Hypothalamus (tissue), 51 donors: Measurements from ENCODE around the gene ISYNA1.
"Not testable (repeated sequence)": the region's sequence is repeated elsewhere in the genome, so short reads cannot be mapped to it uniquely, and the experiment has no call there.

Experiments used
- DNase-seq, 51 donors: peaks; one replicate each; lab custom pipeline; 2025; lab: John Stamatoyannopoulos, UW

ISYNA1 gene

GRCh38 chr19:18422530-18423191 is 15.3 kb downstream of the ISYNA1 start:
- DNase-seq, result peak in 1 of 51 donors; percentile 51

GRCh38 chr19:18421371-18421959 is 16.5 kb downstream of the ISYNA1 start:
- no peak for DNase-seq

DNA sequence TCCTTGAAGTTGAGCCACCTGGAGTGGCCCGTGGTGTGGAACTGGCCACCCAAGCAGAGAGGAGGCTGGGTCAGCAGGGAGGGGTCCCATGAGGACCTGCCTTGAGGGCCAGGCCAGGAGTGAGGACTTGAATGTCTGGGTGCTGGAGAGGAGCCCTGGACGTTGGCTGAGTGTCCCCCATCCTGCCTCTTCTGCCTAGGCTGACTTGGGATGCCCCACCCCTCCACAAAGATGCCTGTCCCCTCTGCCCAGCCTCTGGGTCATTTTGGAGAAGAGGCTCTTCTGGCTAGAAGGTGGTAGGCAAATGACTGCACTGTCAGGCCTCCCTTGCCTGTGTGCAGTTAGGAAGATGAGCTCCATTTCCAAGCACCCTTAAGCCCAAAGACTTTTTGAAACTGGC is 17.0 kb downstream of the ISYNA1 start:
- no peak for DNase-seq

DNA sequence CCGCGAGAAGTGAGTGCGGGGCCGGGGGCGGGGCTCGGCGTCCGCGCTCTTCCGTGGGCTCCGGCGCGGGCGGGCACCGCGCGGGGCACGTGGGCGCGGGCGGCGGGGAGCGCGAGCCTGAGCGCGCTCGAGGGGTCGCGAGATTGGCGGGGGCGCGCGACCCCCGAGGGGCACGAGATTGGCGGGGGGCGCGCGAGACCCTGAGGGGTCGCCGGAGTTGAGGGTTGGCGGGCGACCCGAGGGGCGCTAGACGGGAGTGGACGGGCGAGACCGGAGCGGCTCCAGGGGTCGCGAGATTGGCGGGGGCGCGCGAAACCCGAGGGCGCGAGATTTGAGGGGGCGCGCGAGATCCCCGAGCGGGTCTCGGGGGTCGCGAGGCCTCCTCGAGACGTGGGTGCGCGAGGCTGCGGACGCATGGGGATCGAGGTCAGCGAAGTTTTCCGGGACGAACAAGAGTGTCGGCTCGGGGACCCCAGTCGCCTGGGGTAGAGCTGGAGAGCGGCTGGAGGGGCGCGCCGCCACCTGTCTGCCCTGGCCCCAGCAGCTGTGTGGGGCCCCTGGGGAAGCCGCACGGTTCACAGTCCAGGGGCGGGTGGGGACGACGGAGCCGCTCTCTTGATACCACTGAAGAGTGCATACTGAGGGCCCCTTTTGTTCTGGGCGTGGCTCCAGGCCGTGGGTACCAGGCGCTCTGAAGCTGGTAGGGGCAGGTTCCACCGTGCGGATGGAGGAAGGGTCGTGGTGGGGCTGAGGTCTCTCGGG is 18.1 kb downstream of the ISYNA1 start:
- DNase-seq, result peak in 3 of 51 donors; percentile 6 to 24 (median 23)

DNA sequence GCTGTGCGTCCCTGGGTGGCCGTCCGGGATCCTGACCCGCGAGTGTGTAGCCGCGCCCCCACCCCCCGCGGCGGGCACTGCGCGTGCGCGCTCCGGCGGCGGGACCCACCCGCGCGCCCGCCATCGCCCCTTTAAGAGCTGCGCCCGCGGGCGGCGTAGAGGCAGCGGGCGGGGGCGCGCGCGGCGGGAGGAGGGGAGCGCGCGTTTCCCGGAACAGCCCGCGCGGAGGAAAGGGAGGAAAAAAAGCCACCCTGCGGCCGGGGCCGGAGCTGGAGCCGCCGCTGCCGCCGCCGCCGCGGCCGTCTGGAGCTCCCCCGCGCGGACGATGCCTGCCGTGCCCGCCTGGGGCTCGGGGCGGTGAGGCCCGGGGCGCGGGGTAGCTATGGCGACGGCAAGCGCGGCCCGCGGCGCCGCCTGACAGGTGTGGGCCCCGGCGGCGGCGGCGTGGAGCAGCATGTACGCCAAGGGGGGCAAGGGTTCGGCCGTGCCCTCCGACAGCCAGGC is 18.7 kb downstream of the ISYNA1 start, which contains the start of gene SSBP4:
Gene SSBP4 (plus strand): TSS at position 204 of the 504 bp plus-strand sequence. CDS start 251 bp downstream, at position 455.
- peak in 39 of 51 donors; percentile 23 to 84 (median 55) for DNase-seq

- DNase-seq, result peak in 11 of 51 donors; percentile 18 to 84 (median 52)
These were observed 19.3 kb downstream of the ISYNA1 start for GRCh38 chr19:18418483-18419194.

GRCh38 chr19:18418029-18418482 is 19.9 kb downstream of the ISYNA1 start:
- peak in 2 of 51 donors; percentile 38 to 49 for DNase-seq

DNA sequence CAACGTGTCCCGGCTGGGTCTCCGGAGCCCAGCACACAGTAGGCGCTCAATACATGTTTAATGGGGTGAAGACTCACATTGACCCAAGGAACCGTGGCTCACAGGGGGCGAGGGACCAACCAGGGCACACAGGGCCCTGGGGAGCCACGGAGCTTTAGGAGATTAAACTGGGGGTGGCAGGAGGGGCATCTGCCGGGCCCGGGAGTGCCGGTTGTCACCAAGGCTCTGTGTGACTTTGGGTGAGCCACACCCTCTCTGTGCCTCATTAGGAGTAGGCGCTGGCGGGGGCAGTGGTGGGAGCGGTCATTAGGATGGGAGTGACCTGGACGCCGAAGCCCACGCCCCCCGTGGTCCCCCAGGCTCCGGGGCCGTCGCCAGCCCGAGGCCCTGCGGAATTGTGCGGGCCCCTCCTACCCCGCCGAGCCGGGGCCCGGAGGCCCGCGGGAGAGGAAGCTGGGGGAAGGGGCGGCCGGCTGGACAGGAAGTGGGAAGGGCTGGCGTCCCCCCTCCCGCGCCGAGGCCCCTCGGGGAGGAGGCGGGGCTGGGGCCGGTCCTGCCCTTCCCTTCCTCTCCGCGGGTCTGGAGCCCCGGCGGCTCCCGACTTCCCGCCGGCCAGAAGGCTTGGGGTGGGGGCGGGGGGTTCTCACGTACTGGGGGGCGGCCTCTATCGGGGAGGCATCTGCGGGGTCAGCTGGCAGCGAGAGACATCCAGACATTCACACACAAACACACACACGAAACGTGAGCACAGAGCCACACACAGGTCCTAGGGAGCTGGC is 20.5 kb downstream of the ISYNA1 start:
- DNase-seq, result peak in 28 of 51 donors; percentile 21 to 72 (median 46)

DNA sequence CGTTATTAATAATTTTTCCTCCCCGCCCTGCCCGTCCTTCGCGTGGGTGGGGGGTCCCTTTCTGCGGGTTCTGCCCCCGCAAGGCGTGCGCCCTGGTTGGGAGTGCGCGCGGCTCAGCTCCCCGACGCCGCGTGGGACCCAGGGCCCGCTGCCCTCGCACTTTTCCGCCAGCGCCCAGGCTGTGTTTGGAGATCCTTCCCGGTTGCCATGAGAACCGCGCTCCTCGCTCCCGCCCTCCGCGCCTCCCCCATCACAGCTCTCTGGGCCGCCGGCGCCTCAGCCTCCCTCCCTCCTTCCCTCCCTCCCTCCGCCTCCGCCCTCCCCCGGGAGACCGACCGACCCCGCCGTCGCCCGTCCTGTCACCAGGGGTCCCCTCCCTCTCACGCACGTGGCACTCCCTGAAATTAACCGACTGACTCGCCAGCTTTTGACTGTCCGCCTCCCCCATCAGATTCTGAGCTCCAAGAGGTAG is 21.1 kb downstream of the ISYNA1 start:
- DNase-seq, result peak in 47 of 51 donors; percentile 16 to 85 (median 70)

DNA sequence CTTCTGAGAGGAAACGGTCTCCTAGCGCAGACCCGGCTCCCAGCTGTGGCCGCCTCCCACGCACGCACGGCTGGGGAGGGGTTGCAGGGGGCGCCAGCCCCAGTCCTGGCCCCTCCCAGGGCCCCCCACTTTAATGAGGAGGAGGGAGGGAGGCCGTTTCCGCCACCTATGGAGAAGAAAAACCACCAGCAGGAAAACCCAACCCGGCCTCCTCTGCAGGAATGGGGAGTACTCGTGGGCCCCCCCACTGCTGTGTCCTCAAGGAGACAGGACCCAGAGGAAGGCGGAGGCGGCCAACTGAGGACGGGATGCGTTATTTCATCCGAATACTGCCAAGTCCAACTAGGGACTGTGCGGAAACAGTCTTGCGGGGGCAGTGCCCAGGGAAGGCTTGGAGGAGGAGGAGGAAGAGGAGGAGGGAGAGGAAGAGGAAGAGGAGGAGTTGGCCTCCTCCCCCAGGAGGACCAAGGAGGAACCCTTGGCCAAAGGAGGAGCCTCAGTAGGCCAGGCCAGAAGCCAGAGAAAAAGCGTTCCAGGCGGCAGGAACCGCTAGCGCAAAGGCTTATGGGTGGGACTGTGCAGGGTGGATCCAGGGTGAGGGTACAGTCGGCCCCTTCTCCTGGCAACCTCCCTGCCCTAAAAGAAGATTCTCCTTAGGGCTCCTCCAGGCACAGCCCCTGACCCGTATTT is 22.6 kb downstream of the ISYNA1 start:
- peak in 19 of 51 donors; percentile 14 to 67 (median 35) for DNase-seq

DNA sequence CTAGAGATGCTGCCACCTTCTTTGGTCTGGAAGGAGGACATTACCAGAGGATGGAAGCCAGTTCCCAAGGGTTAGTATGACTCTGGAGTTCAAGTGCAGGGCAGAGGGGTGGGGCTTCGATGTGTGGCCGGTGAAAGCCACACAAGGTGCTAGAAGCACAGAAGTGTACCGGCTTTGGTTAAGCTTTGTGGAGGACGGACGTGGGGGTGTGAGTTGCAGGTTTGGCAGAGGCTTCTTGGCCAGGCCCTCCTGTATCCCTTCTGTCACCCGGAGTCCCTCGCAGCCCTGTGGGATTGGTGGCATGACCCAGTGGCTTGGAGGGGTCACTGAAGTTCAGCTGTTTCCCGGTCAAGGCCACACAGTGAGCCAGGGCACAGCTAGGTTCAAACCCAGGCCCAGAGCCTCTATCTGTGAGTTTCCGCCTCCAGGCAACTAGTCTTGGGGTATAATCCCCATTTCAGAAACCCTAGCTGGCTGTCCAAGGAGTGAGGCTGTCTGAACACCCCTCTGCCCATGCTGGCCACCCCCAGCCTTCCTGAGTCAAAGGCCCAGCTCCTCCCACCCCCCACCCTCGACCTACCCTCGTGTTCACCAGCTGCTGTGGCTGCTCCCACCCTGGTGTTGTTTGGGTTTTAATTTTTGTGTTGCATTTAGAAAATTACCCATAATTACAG is 23.3 kb downstream of the ISYNA1 start:
- no peak for DNase-seq

DNA sequence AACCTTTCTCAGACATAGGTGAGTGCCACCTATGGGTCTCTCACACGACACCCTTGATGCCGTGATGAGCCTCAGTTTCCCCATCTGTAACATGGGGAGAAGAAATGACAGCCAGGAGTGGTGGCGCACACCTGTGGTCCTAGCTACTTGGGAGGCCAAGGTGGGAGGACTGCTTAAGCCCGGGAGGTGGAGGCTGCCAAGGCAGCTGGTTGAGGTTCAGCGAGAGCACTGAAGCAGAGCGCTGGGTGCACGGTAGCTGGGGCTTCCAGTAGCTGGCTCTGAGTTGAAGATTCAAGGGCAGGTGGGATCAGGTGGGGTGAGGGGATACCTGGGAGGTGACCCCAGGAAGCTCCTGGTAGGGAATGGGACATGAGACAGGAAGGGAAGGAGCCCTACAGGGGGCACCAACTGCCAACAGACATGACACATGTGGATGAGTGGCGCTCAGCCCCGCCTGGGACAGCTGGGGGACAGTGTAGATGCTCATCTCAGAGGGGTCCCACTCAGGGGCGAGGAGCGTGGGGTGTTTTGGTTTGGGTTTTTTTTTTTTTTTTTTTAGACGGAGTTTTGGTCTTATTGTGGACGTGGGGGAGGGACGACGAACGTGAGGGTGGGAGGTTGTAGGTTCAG is 25.2 kb downstream of the ISYNA1 start:
- no peak for DNase-seq

DNA sequence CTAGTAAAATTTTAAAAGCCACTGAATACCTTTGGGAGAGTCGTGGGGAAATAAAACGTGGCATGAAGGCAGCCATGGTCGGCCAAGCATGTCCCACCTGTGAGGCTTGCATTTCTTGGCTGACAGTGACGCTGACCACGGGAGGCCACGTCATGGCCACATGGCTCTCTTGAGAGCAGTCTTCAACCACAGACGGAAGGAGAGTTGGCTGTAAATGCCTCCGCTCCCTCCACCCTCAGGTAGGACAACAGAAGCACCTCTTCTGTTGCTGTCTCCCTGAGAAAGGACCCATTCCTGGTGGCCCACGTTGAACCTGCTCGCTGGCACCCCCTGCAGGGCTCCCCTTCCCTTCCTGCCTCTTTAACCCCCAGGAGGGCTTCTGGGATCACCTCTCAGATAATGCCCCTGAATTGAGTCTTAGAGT is 29.9 kb downstream of the ISYNA1 start:
- no peak for DNase-seq

- no peak for DNase-seq
These were observed 31.2 kb downstream of the ISYNA1 start for GRCh38 chr19:18406749-18407148.

GRCh38 chr19:18405754-18406153 is 32.2 kb downstream of the ISYNA1 start:
- DNase-seq, result not testable (repeated sequence)

- not testable (repeated sequence) for DNase-seq
These were observed 35.3 kb downstream of the ISYNA1 start for GRCh38 chr19:18402455-18403248.

GRCh38 chr19:18401580-18402112 is 36.3 kb downstream of the ISYNA1 start:
- peak in 14 of 51 donors; percentile 7 to 47 (median 26) for DNase-seq
